Measurements from ENCODE around the gene KIT.
"Not testable (repeated sequence)": the region's sequence is repeated elsewhere in the genome, so short reads cannot be mapped to it uniquely, and the experiment has no call there.

The KIT gene

GRCh38 chr4:54657551-54658251 lies at the start of gene KIT:
TSS of gene KIT (plus strand) at chr4:54657957. CDS start at chr4:54658015, 58 bp downstream.
- DNase-seq: peak; percentile 93

- no peak for DNase-seq
These were observed 48.4 kb upstream of the KIT start for GRCh38 chr4:54609310-54609709.

GRCh38 chr4:54614149-54614548 lies 43.6 kb upstream of the KIT start:
- no peak for DNase-seq

DNA sequence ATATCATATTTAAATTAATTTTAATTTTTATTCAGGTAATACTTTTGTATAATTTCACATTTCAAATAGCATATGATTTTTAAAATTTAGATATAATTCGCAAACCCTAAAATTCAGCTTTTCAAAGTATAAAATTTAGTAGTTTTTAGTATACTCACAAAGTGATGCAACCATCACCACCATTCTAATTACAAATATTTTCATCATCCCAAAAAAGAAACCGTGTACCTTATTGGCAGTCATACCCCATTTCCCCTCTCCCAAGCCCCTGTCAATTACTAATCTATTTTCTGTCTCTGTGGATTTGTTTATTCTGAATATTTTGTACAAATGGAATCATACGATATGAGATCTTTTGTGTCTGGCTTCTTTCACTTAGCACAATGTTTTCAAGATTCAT lies 37.0 kb upstream of the KIT start:
- no peak for DNase-seq

- DNase-seq: no peak
These were observed 32.4 kb upstream of the KIT start for GRCh38 chr4:54625391-54625790.

- DNase-seq: no peak
These were observed 31.6 kb upstream of the KIT start for GRCh38 chr4:54626113-54626512.

DNA sequence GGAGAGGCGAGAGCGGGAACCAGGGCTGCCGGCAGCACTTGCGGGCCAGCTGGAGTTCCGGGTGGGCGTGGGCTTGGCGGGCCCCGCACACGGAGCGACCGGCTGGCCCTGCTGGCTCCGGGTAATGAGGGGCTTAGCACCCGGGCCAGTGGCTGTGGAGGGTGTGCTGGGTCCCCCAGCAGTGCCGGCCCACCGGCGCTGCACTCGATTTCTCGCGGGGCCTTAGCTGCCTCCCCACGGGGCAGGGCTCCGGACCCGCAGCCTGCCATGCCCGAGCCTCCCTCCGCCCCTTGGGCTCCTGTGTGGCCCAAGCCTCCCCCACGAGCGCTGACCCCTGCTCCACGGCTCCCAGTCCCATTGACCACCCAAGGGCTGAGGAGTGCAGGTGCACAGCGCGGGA lies 25.2 kb upstream of the KIT start:
- no peak for DNase-seq

- not testable (repeated sequence) for DNase-seq
These were observed 24.5 kb upstream of the KIT start for GRCh38 chr4:54633102-54633740.

DNA sequence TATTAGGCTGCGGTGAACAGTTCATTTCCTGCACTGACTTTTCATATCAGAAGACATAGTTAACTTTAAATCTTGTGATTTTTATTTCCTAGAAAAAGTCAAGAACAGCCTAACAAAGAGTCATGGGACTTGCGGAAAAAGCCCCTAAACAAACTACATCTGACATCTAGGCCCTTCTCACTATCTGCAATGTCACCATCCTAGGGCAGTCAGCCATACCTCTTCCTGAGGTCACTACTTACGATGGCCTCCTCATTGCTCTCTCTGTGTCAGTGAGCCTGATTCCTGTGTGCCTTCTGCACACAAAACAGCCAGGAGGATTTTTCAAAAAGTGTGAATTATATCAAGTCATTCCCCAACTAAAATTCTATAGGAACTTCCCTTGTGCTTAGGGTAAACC lies 22.4 kb upstream of the KIT start:
- DNase-seq: peak; percentile 17

- no peak for DNase-seq
These were observed 20.4 kb upstream of the KIT start for GRCh38 chr4:54637325-54637724.

- DNase-seq: not testable (repeated sequence)
These were observed 16.7 kb upstream of the KIT start for GRCh38 chr4:54641101-54641500.

DNA sequence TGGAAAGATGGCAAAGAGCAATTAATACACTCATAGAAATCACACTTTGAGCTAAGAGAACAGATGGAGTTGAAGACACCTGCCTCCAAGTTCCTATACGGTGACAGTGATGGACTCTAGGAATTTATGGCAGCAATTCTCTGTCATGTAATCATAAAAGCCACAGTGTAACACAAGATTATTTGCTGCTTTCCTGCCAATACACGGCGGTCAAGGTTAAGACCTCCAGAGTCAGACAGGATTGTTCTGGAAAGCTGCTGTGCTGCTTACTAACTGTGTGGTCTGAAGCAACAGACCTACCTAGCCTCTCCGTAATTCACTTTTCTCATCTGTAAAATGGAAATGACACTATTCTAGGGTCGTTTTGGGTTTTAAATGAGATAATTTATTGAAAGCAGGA lies 14.6 kb upstream of the KIT start:
- DNase-seq: no peak

- no peak for DNase-seq
These were observed 13.6 kb upstream of the KIT start for GRCh38 chr4:54643958-54644751.

GRCh38 chr4:54645830-54646229 lies 11.9 kb upstream of the KIT start:
- DNase-seq: no peak

GRCh38 chr4:54647070-54647469 lies 10.7 kb upstream of the KIT start:
- no peak for DNase-seq

DNA sequence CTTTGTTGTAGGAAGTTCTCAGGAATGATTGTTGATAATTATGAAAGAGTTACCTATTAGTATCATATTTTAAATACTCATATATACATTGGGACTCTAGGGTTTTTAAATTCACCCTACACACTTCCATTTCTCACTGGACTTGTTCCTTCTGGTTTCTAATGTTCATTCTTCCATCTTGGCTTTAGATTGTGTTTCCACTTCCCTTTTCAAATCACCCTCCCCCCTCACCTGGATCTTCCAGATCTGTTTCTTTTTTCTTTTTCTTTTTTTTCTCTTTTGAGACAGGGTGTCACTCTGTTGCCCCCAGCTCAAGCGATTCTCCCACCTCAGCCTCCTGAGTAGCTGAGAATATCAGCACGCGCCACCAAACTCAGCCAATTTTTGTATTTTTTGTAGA lies 6.7 kb upstream of the KIT start:
- no peak for DNase-seq

DNA sequence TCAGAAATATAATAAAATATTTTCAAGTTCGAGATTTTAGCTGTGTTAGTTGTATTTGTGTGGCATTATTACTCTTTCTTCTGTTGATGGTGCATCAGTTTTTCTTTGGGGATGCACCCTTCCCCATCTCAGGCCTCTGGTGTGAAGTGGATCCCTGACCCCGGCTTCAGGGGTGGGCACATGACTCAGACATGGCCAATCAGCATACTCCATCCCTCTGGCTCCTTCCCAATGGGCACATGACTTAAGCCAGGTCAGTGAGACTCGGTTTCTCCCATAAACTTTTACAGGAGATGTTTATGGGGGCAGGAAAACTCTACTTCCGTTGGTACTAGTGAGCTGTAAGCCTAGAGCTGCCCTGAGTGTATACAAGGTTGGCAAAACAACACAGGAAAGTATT lies 3.0 kb upstream of the KIT start:
- no peak for DNase-seq

DNA sequence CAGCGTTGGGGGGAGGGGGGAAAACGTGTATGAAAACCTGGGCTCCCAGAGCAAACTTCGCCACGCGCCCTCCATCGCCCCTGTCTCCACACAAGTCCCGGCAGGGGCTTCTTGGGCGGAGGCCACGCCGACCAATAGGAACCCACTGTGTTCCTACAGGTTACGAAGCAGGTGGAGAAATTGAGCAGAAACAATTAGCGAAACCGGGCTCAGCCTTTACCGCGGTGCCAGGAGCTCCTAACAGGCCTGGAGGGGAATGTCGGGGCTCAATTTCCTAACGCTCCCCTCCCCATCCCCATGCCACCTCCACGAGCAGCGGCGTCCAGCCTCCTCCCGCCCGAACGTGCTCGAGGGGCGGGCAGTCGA lies 589 bp upstream of the KIT start:
- peak; percentile 33 for DNase-seq

DNA sequence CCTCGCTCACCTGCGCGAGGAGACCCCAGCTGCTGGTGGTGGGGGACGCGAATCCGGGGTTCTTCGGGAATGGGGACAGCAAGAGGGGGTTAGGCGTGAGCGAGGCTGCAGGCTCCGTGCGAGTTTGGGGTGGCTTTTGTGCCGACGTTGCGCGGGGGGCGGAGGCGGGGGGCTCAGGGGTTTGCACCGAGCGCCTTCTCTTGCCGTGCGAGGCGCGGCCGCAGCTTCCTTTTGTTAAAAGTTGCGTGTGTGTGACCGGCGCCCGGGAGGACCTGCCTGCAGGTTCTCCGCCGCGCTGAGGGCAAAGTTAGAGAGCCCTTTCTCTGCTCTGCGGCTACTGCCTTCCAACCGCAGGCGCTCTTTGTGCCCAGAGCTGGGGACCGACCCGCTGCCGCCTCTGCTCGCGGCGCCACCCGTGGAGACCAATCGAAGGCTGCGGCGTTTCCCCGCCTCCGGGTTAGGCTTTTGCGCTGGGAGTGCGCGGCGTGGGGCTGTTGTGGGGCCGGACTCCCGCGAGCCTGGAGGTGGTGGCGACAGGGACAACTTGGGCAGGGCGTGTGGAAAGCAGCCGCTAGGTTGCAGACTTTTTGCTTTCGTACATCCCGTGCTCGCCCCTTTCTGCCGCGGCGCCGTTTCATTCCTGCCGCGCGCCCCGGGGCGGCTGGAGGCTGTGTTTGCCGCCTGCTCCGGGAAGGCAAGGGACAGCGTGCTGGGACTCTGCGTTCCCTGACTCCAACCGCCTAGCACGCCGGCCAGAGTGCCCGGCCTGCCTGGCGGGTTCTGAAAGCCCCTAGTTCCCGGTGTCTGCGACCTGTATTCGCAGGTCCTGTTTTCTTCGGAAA lies 716 bp downstream of the KIT start:
- DNase-seq: peak; percentile 90

DNA sequence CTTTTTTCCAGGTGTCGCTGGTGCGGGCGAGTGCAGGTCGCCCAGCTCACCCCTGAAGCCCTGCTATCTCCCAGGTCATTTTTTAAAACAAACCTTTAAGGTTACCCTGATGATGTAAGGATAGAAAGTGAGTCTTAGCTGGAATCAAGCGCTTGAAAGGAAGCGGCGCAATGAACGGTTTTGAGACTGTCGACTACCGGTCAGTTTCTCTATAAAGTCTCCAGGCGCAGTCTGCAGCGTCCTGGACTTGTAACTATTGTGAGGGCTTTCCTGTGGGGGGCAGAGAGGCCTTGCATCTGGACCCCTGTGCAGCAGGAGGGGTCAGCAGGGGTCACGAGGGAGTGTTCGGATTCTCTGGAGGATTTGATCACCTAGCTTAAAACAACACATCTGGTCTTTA lies 1.6 kb downstream of the KIT start:
- peak; percentile 63 for DNase-seq

DNA sequence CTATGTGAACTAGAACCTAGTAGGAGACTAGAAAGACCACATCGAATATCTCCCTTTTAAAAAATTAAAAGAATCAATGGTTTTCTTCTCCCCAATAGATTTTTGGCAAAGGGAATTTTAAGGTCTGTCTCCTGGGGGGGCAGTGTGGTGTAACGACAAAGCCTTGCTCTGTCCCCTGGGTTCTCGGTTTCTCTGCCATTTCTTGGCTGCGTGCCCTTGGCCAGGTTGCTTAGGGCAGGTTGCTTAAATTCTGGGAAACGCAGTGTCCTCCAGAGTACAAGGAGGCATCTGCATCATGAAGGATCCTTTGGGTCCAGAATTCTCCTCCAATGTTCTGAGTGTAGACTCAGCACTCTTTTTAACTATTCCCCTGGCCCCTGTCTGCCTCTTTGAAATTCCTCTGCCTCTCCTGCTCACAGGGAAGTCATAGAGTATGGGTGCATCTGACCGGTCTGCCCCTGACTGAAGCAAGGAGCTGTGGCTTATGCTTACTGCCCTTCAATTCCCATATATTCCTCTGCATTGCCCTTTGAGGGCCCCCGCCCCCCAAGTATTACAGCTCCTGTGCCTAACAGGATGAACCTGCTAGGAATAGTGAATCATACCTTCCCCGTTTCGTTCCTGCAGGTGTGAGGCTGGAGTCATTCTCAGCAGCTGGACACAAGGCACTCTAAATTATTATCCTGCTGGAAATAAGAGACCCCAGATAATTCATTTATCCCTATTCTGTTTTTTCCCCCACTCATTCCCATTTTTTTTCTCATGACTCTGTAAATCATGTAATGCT lies 2.2 kb downstream of the KIT start:
- DNase-seq: peak; percentile 62

GRCh38 chr4:54660591-54660990 lies 2.8 kb downstream of the KIT start:
- DNase-seq: peak; percentile 29

All from hematopoietic multipotent progenitor cell treated with erythropoietin and hydrocortisone succinate and interleukin-3 and kit ligand, for 4 days (in vitro differentiated cells).